Neuronal stem cell (in vitro differentiated cells): ENCODE results near the gene APBB2.

Experiments
- DNase-seq: peaks from one replicate; pipeline ENCODE4 v3.0.0-alpha.2; 2013; ENCODE audit warnings: low spot score
- H2AFZ ChIP-seq: one replicate; pipeline ENCODE4 v1.6.1; 2013; ENCODE audit warnings: mild to moderate bottlenecking, low read length, inconsistent platforms
- H2AK5ac ChIP-seq: 2 replicates; pipeline ENCODE4 v1.6.1; 2013; ENCODE audit warnings: low read depth, mild to moderate bottlenecking, inconsistent platforms, low read length, moderate library complexity, mixed read lengths
- H2BK120ac ChIP-seq: 2 replicates; pipeline ENCODE4 v1.6.1; 2013; ENCODE audit warnings: low read depth, mild to moderate bottlenecking, inconsistent platforms, low read length, moderate library complexity, mixed read lengths
- H2BK12ac ChIP-seq: one replicate; pipeline ENCODE4 v1.6.1; 2013; ENCODE audit warnings: low read length, inconsistent platforms
- H2BK15ac ChIP-seq: 2 replicates; pipeline ENCODE4 v1.6.1; 2013; ENCODE audit warnings: mild to moderate bottlenecking, low read length, inconsistent platforms, mixed read lengths
- H2BK5ac ChIP-seq: one replicate; pipeline ENCODE4 v1.6.1; 2013; ENCODE audit warnings: inconsistent platforms, mild to moderate bottlenecking, low read length, moderate library complexity
- H3K14ac ChIP-seq: one replicate; pipeline ENCODE4 v1.6.1; 2013; ENCODE audit warnings: low read length, inconsistent platforms
- H3K18ac ChIP-seq: 2 replicates; pipeline ENCODE4 v1.6.1; 2013; ENCODE audit warnings: low read length, inconsistent platforms
- H3K23ac ChIP-seq: 2 replicates; pipeline ENCODE4 v1.6.1; 2013; ENCODE audit warnings: low read depth, mild to moderate bottlenecking, mixed read lengths, low read length, inconsistent platforms; ENCODE audit not compliant: poor library complexity
- H3K27ac ChIP-seq: replicated peaks from 3 replicates; pipeline ENCODE4 v1.5.1; 2013; ENCODE audit warnings: low read length, inconsistent platforms
- H3K27me3 ChIP-seq, 3 experiments: 2 replicates each; pipeline ENCODE4 v1.6.1; 2013; ENCODE audit warnings: low read length in 3 of 3, mild to moderate bottlenecking in 2 of 3, inconsistent platforms in 1 of 3, low read depth in 1 of 3, mixed read lengths in 1 of 3, moderate library complexity in 1 of 3; ENCODE audit not compliant: control insufficient read depth in 3 of 3, insufficient read depth in 3 of 3
- H3K36me3 ChIP-seq, 2 donors: replicated peaks in 1 of 2; 2 replicates each; pipeline ENCODE4 v1.6.1; 2013; ENCODE audit warnings: low read length in 2 of 2; ENCODE audit not compliant: control insufficient read depth in 2 of 2, insufficient read depth in 2 of 2
- H3K4ac ChIP-seq: 2 replicates; pipeline ENCODE4 v1.6.1; 2013; ENCODE audit warnings: inconsistent platforms, mild to moderate bottlenecking, low read length, moderate library complexity
- H3K4me1 ChIP-seq, 2 donors: 1 replicate in 1 of 2; 2 replicates in 1 of 2; pipeline ENCODE4 v1.6.1; 2013; ENCODE audit warnings: low read length in 2 of 2, low read depth in 1 of 2; ENCODE audit not compliant: control insufficient read depth in 2 of 2, insufficient read depth in 1 of 2
- H3K4me2 ChIP-seq: one replicate; pipeline ENCODE4 v1.6.1; 2013; ENCODE audit warnings: mild to moderate bottlenecking, low read length, inconsistent platforms; ENCODE audit not compliant: insufficient read depth, poor library complexity, severe bottlenecking
- H3K4me3 ChIP-seq, 2 donors: 2 replicates each; pipeline ENCODE4 v1.5.1; 2013; ENCODE audit warnings: low read length in 2 of 2, mild to moderate bottlenecking in 2 of 2, inconsistent platforms in 1 of 2, moderate library complexity in 1 of 2
- H3K79me1 ChIP-seq: one replicate; pipeline ENCODE4 v1.6.1; 2013; ENCODE audit warnings: low read depth, mild to moderate bottlenecking, inconsistent platforms, low read length, moderate library complexity
- H3K9ac ChIP-seq: one replicate; pipeline ENCODE4 v1.6.1; 2013; ENCODE audit warnings: mild to moderate bottlenecking, low read depth, low read length, inconsistent platforms; ENCODE audit not compliant: poor library complexity
- H3K9me3 ChIP-seq, 2 donors: replicated peaks in 1 of 2; 2 replicates each; pipeline versions ENCODE3 to v1.6.1; 2013; ENCODE audit warnings: low read length in 2 of 2, mild to moderate bottlenecking in 2 of 2, inconsistent platforms in 1 of 2, low read depth in 1 of 2, mixed read lengths in 1 of 2, moderate library complexity in 1 of 2; ENCODE audit not compliant: control insufficient read depth in 2 of 2, insufficient read depth in 1 of 2
- H4K8ac ChIP-seq: one replicate; pipeline ENCODE4 v1.6.1; 2013; ENCODE audit warnings: low read depth, mild to moderate bottlenecking, inconsistent platforms, low read length, moderate library complexity
- H4K91ac ChIP-seq: one replicate; pipeline ENCODE4 v1.6.1; 2013; ENCODE audit warnings: low read length, low read depth, mild to moderate bottlenecking, inconsistent platforms; ENCODE audit not compliant: poor library complexity
- WGBS, 2 donors: extraction: QIAGEN DNeasy Blood & Tissue Kit; methylation state at CpG; one replicate each; pipeline ENCODE4 v1.1.7; 2013; ENCODE audit warnings: missing lambda C conversion rate in 2 of 2, mixed read lengths in 1 of 2; ENCODE audit not compliant: insufficient read length in 2 of 2, insufficient replicate concordance in 1 of 2; ENCODE audit errors: extremely low coverage in 2 of 2; 5-methylcytosine and 5-hydroxymethylcytosine counted together

Gene APBB2

DNA sequence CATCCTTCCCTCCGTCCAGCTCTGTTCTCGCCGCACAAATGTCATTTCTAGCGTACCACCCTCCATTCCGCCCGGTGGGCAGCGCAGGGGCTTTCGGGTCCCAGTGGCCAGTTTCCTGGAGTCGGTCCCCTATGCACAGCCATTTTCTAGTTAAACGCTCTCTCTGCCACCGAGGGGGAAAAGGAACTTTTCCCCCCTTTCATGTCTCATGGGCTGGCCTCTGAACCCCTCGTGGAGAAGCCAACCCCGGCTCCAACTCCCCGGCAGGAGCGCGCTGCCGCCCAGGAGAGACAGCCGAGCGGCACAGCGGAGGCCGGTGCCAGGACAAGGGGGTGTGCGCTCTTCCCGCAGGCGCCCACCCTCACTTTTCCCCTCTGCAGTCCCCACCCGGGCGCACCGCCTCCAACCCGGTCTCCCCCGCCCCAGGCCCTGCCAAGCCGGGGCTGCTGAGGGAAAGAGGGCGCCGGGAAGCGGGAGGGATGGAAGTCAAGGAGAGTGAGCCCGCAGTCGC lies 662 bp downstream of the APBB2 start:
- no peaks in the 10 kb centered on the region for H3K9me3 ChIP-seq
- H2BK120ac ChIP-seq = no peak overlapping the region
- no peak for DNase-seq
- H3K36me3 ChIP-seq = no peaks in the 10 kb centered on the region
- H3K79me1 ChIP-seq = no peaks in the 10 kb centered on the region
- H2BK15ac ChIP-seq = no peak overlapping the region
- no peak overlapping the region for H2AK5ac ChIP-seq
- peak overlapping the region; percentile 56 to 95 for H3K4me3 ChIP-seq
- H2AFZ ChIP-seq = peak overlapping the region; percentile 98
- H2BK12ac ChIP-seq = no peak overlapping the region
- no peak overlapping the region for H3K4ac ChIP-seq
- H4K91ac ChIP-seq = no peak overlapping the region
- no peak overlapping the region for H3K27ac ChIP-seq
- peaks cover 5 to 6% of the 10 kb centered on the region in 2 donors for H3K4me1 ChIP-seq
- no CpG with 5 or more reads among the region's 35 CpGs for WGBS, 2 donors
- no peak overlapping the region for H4K8ac ChIP-seq
- peaks cover 0 to 81% (median 0%) of the 10 kb centered on the region in 3 experiments for H3K27me3 ChIP-seq
- peak overlapping the region; percentile 63 for H3K14ac ChIP-seq
- H3K9ac ChIP-seq = peak overlapping the region; percentile 86
- H3K4me2 ChIP-seq = peak overlapping the region; percentile 88
- H2BK5ac ChIP-seq = no peak overlapping the region
- peak overlapping the region; percentile 34 for H3K23ac ChIP-seq
- H3K18ac ChIP-seq = peak overlapping the region; percentile 31

DNA sequence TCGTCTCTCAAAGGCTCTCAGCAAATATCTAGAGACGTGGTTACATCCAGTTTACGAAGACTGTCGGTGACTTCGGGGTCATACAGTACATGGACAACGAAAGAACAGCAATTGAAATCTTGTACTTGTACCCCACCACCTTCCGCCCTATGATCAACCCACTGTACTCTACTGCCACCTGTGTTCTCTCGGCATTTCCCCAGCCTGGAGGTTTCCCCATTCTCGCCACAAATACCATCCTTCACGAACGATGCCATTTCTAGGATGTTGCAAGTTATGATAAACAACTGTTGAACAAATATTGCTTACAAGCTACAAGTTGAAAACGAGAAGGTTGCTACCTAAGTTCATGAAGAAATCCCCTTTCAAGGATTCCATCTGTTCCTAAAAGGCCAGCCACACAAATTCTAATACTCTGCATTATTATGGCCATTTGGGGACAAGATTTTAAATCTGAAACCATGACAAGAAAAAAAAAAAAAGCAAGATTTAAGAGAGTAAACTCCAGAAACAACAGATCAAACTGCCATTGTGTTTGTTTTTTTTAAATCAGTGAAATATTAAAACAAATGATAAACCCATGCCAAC lies 1.6 kb downstream of the APBB2 start:
- Histone ChIP-seq H2BK12ac (no peak overlapping the region), H3K4ac (no peak overlapping the region), H3K27me3 (peaks cover 0 to 74% (median 0%) of the 10 kb centered on the region in 3 experiments), H3K9ac (no peak overlapping the region), H3K27ac (no peak overlapping the region), H2BK15ac (no peak overlapping the region), H3K4me1 (peaks cover 5 to 6% of the 10 kb centered on the region in 2 donors), H2BK5ac (no peak overlapping the region), H4K91ac (no peak overlapping the region), H3K18ac (no peak overlapping the region), H3K36me3 (no peaks in the 10 kb centered on the region), H2BK120ac (no peak overlapping the region), H2AK5ac (no peak overlapping the region), H2AFZ (no peak overlapping the region), H4K8ac (no peak overlapping the region), H3K79me1 (no peaks in the 10 kb centered on the region), H3K14ac (no peak overlapping the region), H3K23ac (no peak overlapping the region), H3K4me2 (peak overlapping the region; percentile 88), H3K9me3 (no peaks in the 10 kb centered on the region), H3K4me3 (no peak overlapping the region)
- WGBS, 2 donors = no CpG with 5 or more reads among the region's 12 CpGs
- no peak for DNase-seq

DNA sequence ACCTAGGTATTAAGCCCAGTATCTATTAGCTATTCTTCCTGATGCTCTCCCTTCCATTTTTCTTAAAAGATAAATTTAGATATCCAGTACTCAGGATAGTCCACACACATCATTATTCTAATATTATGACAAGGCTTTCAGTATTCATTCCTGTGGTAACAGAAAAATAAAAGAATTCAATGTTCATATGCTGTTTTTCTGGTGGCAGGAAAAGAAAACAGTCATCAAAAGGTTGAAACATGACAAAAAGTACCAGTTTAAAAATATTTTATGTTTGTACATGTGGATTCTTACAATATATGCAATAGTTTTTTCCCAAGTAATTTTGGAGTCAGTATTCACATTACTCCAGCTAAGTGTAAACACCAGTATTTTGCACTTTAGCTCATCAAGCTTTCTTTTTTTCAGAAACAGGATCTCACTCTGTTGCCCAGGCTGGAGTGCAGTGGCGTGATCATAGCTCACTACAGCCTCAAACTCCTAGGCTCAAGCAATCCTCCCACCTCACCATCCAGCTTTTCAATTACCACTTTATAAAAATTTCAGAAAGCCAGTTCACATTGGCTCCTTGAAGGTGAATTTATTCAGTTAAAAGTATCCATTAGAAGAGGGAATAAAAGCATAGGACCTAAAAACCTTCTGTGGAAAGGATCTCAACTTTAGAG lies 2.3 kb downstream of the APBB2 start:
- no CpG with 5 or more reads among the region's 1 CpG for WGBS, 2 donors
- H3K4me1 ChIP-seq = peaks cover 5 to 6% of the 10 kb centered on the region in 2 donors
- no peak overlapping the region for H3K27ac ChIP-seq

DNA sequence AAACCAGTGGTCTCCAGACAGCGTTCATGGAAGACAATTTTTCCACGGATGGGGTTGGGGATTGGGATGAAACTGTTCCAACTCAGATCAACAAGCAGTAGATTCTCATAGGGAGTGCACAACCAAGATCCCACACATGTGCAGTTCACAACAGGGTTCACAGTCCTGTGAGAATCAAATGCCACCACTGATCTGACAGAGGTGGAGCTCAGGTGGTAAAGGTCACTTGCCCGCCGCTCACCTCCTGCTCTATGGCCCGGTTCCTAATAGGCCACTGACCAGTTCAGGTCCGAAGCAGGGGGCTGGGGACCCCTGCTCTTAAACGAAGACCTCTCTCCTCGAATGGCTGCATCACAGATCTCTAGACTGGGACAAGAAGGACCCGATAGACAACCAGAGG lies 4.4 kb downstream of the APBB2 start:
- Histone ChIP-seq H4K8ac (no peak overlapping the region), H2BK120ac (no peak overlapping the region), H2BK15ac (no peak overlapping the region), H4K91ac (no peak overlapping the region), H3K4me2 (no peak overlapping the region), H2AFZ (no peak overlapping the region), H2BK5ac (no peak overlapping the region), H3K4me3 (no peak overlapping the region), H3K36me3 (no peaks in the 10 kb centered on the region), H3K9ac (no peak overlapping the region), H2AK5ac (no peak overlapping the region), H3K27ac (no peak overlapping the region), H3K14ac (no peak overlapping the region), H2BK12ac (no peak overlapping the region), H3K4ac (no peak overlapping the region), H3K4me1 (peaks cover 5 to 6% of the 10 kb centered on the region in 2 donors), H3K23ac (no peak overlapping the region), H3K18ac (no peak overlapping the region), H3K9me3 (no peaks in the 10 kb centered on the region), H3K27me3 (peaks cover 0 to 56% (median 0%) of the 10 kb centered on the region in 3 experiments), H3K79me1 (no peaks in the 10 kb centered on the region)
- no peak for DNase-seq
- no CpG with 5 or more reads among the region's 9 CpGs for WGBS, 2 donors

More for the DNA sequence above, 2.3 kb downstream of the APBB2 start:
- Histone ChIP-seq H2BK5ac (no peak overlapping the region), H4K8ac (no peak overlapping the region), H2AFZ (no peak overlapping the region), H3K9me3 (no peaks in the 10 kb centered on the region), H3K14ac (no peak overlapping the region), H3K9ac (no peak overlapping the region), H3K4me2 (no peak overlapping the region), H3K79me1 (no peaks in the 10 kb centered on the region), H3K27me3 (peaks cover 0 to 68% (median 0%) of the 10 kb centered on the region in 3 experiments), H2BK15ac (no peak overlapping the region), H3K4me3 (no peak overlapping the region), H3K23ac (no peak overlapping the region), H2BK12ac (no peak overlapping the region), H3K18ac (no peak overlapping the region), H3K36me3 (no peaks in the 10 kb centered on the region), H2BK120ac (no peak overlapping the region), H3K4ac (no peak overlapping the region), H4K91ac (no peak overlapping the region), H2AK5ac (no peak overlapping the region)
- DNase-seq = no peak
